CD4-positive, CD25-positive, alpha-beta regulatory T cell (primary cell): ENCODE data around the gene VIT. TPM values are rescaled to one million over a fixed set of nuclear protein-coding genes. Genes with fewer than 3 reads are reported as not detected.
A peak's percentile ranks its signal among the peaks of the same experiment; 100 is the strongest.

ENCODE experiments used
- ATAC-seq, 2 donors: fragments of 150-1000 bp; cut with Tn5 transposase; one replicate each; pipeline ENCODE4 v1.10.0; 2021; ENCODE audit warnings: low read depth in 2 of 2, moderate number of reproducible peaks in 2 of 2, moderate library complexity in 1 of 2
- DNase-seq, 3 donors: peaks; one replicate each; pipeline versions ENCODE4 v3.0.0 to v3.0.0-alpha.2; 2012 to 2022; ENCODE audit warnings: mixed read lengths in 1 of 3
- H3K27ac ChIP-seq: one replicate; pipeline ENCODE4 v1.7.0; 2013; ENCODE audit warnings: mild to moderate bottlenecking, low read length; ENCODE audit not compliant: insufficient read depth, poor library complexity, severe bottlenecking
- H3K27me3 ChIP-seq: one replicate; pipeline ENCODE4 v1.7.0; 2013; ENCODE audit warnings: low read length; ENCODE audit not compliant: control insufficient read depth, insufficient read depth
- H3K36me3 ChIP-seq: one replicate; pipeline ENCODE4 v1.7.0; 2013; ENCODE audit warnings: mild to moderate bottlenecking, low read length, moderate library complexity; ENCODE audit not compliant: control insufficient read depth, insufficient read depth
- H3K4me1 ChIP-seq: 2 replicates; pipeline ENCODE4 v1.7.0; 2013; ENCODE audit warnings: mild to moderate bottlenecking, low read length; ENCODE audit not compliant: insufficient read depth, control insufficient read depth, poor library complexity, severe bottlenecking
- H3K4me3 ChIP-seq: one replicate; pipeline ENCODE4 v1.7.0; 2013; ENCODE audit warnings: low read depth, mild to moderate bottlenecking, low read length, moderate library complexity
- H3K9me3 ChIP-seq, 2 experiments: 1 replicate in 1 of 2; 2 replicates in 1 of 2; pipeline ENCODE4 v1.7.0; 2013; ENCODE audit warnings: low read length in 2 of 2, mild to moderate bottlenecking in 1 of 2, moderate library complexity in 1 of 2; ENCODE audit not compliant: control insufficient read depth in 2 of 2
- H3K27ac Mint-ChIP-seq, 3 donors: one replicate each; pipeline ENCODE4 v1.8.0; 2020 to 2022; ENCODE audit warnings: mild to moderate bottlenecking in 3 of 3, mixed read lengths in 3 of 3, moderate library complexity in 2 of 3
- H3K27me3 Mint-ChIP-seq: one replicate; pipeline ENCODE4 v1.8.0; 2022; ENCODE audit warnings: mild to moderate bottlenecking, mixed read lengths
- H3K36me3 Mint-ChIP-seq: one replicate; pipeline ENCODE4 v1.8.0; 2020; ENCODE audit warnings: mixed read lengths
- H3K4me1 Mint-ChIP-seq, 4 donors: one replicate each; pipeline ENCODE4 v1.8.0; 2020 to 2022; ENCODE audit warnings: mixed read lengths in 4 of 4, mild to moderate bottlenecking in 1 of 4
- H3K4me3 Mint-ChIP-seq, 4 donors: one replicate each; pipeline ENCODE4 v1.8.0; 2020 to 2022; ENCODE audit warnings: mild to moderate bottlenecking in 4 of 4, mixed read lengths in 4 of 4, moderate library complexity in 3 of 4
- H3K9me3 Mint-ChIP-seq, 7 donors: one replicate each; pipeline ENCODE4 v1.8.0; 2020 to 2022; ENCODE audit warnings: mixed read lengths in 7 of 7, mild to moderate bottlenecking in 3 of 7, moderate library complexity in 2 of 7
- polyA plus RNA-seq, 4 donors: library from polyadenylated mRNA; unstranded; fragments of 300-500 nt; fragmentation: Illumina TruSeq; gene quantifications; one replicate each; pipeline ENCODE4 v1.2.3, GENCODE V29; 2021
- total RNA-seq: library from RNA; stranded (reverse); gene quantifications from one replicate; pipeline ENCODE4 v1.2.3, GENCODE V29; 2022

VIT gene
- total and polyA plus RNA-seq, 5 donors from 2014 or later, result not detected

DNA sequence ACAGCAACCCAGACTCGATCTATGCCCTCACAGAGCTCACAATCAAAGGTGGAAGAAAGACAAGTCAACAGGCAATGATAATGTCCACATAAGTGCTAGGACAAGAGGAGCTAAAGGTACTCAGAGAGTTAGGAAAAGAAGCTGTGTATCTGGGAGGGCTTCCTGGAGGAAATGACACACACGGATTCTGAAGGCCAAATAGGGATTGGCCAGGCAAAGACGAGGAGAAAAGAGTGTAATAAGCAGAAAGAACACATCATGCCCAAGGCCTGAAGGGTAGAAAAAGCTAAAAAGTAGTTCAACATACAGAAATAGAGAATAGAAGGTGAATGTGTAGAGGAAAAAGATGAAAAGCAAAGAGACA, 36.1 kb downstream of the VIT start:
- Histone ChIP-seq H3K9me3 (no peaks in the 10 kb centered on the region), H3K27me3 (no peaks in the 10 kb centered on the region), H3K4me3 (no peak overlapping the region), H3K27ac (no peak overlapping the region), H3K36me3 (no peaks in the 10 kb centered on the region), H3K4me1 (no peaks in the 10 kb centered on the region)
- DNase-seq, result no peak
- no peak for ATAC-seq
- Mint-ChIP-seq H3K4me3 (no peak overlapping the region), H3K27me3 (peaks cover 10% of the 10 kb centered on the region), H3K36me3 (no peaks in the 10 kb centered on the region), H3K27ac (no peak overlapping the region), H3K4me1 (no peaks in the 10 kb centered on the region), H3K9me3 (peaks cover 0 to 6% (median 0%) of the 10 kb centered on the region in 7 donors)

GRCh38 chr2:36733215-36733614, 36.7 kb downstream of the VIT start:
- no peaks in the 10 kb centered on the region for H3K36me3 Mint-ChIP-seq
- peaks cover 0 to 6% (median 0%) of the 10 kb centered on the region in 7 donors for H3K9me3 Mint-ChIP-seq
- Histone ChIP-seq H3K9me3 (no peaks in the 10 kb centered on the region), H3K36me3 (no peaks in the 10 kb centered on the region), H3K27me3 (no peaks in the 10 kb centered on the region), H3K4me1 (no peaks in the 10 kb centered on the region), H3K27ac (no peak overlapping the region), H3K4me3 (no peak overlapping the region)
- peaks cover 10% of the 10 kb centered on the region for H3K27me3 Mint-ChIP-seq
- ATAC-seq (no peak), DNase-seq (no peak)
- H3K4me3 Mint-ChIP-seq, result no peak overlapping the region
- no peaks in the 10 kb centered on the region for H3K4me1 Mint-ChIP-seq
- H3K27ac Mint-ChIP-seq, result peak overlapping the region in 1 of 3 donors; percentile 48

- Histone ChIP-seq H3K27me3 (peaks cover 2% of the 10 kb centered on the region), H3K4me1 (no peaks in the 10 kb centered on the region), H3K4me3 (no peak overlapping the region), H3K27ac (no peak overlapping the region), H3K36me3 (no peaks in the 10 kb centered on the region), H3K9me3 (no peaks in the 10 kb centered on the region)
- Mint-ChIP-seq H3K36me3 (no peaks in the 10 kb centered on the region), H3K27me3 (peaks cover 10% of the 10 kb centered on the region), H3K27ac (no peak overlapping the region), H3K4me1 (no peaks in the 10 kb centered on the region), H3K4me3 (no peak overlapping the region), H3K9me3 (peaks cover 0 to 6% (median 0%) of the 10 kb centered on the region in 7 donors)
- DNase-seq, result no peak
- no peak for ATAC-seq
These were observed 37.8 kb downstream of the VIT start for GRCh38 chr2:36734304-36734703.

DNA sequence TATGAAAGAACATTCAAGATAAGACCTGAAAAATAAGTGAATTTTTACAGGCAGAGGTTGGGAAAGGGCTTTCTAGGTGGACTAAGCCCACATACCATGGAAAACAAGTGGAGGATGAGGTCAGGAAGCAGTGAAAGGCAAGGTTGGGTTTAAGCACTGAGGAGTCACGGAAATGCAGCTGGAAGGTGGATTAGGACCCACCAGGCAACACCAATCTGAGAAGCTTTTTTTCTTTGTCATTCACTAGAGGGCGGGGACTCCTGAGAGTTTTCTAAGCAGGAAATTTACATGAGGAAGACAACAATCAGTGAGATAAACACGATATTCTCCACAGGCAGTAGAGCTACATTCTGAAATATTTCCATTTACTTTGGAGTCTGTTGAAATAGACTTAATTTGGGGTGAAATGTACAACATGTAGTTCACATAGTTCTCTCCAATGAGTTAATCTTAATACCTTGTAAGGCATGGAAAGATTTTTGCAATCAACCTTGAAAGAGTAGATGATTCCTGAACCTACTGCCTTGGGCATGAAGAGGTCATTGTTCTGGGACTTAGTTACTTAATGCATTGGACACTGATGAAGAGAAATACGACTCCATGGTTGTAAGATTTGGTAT, 40.7 kb downstream of the VIT start:
- H3K4me1 Mint-ChIP-seq, result peaks cover 0 to 3% (median 0%) of the 10 kb centered on the region in 4 donors
- ATAC-seq (no peak), DNase-seq (no peak)
- Histone ChIP-seq H3K27ac (no peak overlapping the region), H3K9me3 (no peaks in the 10 kb centered on the region), H3K36me3 (no peaks in the 10 kb centered on the region), H3K4me1 (no peaks in the 10 kb centered on the region), H3K4me3 (no peak overlapping the region), H3K27me3 (peaks cover 10% of the 10 kb centered on the region)
- no peaks in the 10 kb centered on the region for H3K36me3 Mint-ChIP-seq
- no peak overlapping the region for H3K27ac Mint-ChIP-seq
- peaks cover 0 to 4% (median 0%) of the 10 kb centered on the region in 7 donors for H3K9me3 Mint-ChIP-seq
- H3K27me3 Mint-ChIP-seq, result peaks cover 9% of the 10 kb centered on the region
- H3K4me3 Mint-ChIP-seq, result no peak overlapping the region

DNA sequence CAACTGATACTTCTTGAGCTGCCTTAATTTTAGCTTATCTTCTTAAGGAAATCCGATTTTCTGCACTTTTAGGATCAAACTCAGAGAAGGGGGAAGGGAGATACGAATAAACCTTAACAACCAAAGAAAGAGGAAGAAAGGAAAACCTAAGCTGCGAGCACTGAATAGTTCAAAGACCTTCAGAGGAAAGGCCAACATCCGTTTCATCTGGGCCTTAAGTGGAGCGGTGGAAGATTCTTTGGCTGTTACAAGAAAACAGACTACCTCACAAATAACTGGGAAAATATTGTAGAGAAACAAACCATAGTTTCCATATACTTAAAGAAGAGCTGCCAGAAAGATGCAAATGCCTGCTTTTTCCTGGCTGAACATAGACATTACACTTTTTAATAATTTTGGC, 43.6 kb downstream of the VIT start:
- no peak overlapping the region for H3K4me3 ChIP-seq
- Mint-ChIP-seq H3K36me3 (no peaks in the 10 kb centered on the region), H3K4me3 (no peak overlapping the region), H3K9me3 (peaks cover 0 to 6% (median 3%) of the 10 kb centered on the region in 7 donors), H3K4me1 (peaks cover 0 to 3% (median 0%) of the 10 kb centered on the region in 4 donors), H3K27me3 (peaks cover 21% of the 10 kb centered on the region), H3K27ac (no peak overlapping the region)
- no peaks in the 10 kb centered on the region for H3K36me3 ChIP-seq
- no peak for DNase-seq
- no peaks in the 10 kb centered on the region for H3K4me1 ChIP-seq
- no peak for ATAC-seq
- H3K9me3 ChIP-seq, result no peaks in the 10 kb centered on the region
- peaks cover 13% of the 10 kb centered on the region for H3K27me3 ChIP-seq
- no peak overlapping the region for H3K27ac ChIP-seq

DNA sequence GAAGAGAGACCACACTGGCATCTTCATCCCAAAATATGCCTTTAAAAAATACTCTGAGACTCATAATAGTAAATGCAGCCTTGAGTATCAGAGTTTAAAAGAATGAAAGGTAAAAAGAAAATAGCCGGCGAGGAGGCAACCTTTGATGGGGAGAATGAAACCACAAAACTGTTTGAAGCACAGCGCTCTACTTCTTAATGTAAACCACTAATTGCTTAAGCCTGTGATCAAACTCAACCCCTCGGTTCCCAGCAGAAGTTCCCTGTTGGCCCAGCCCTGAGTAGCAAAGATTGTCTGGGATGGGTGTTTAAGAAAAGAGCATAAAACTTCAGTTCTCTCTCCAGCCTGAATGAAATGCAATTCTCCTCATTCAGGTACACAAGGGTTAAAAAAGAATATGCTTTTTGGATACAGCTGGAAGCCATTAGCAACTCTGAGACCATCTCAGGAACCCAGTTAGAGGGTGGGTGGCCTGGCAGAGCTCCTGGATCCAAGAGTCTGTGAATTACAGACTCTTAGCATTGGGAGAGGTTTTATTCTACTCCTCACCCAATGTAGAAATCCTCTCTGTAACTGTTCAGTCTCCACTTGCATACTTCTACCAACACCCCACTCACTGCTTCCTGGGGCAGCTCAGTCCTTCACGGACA, 44.8 kb downstream of the VIT start:
- Histone ChIP-seq H3K9me3 (no peaks in the 10 kb centered on the region), H3K4me3 (no peak overlapping the region), H3K27me3 (peaks cover 13% of the 10 kb centered on the region), H3K4me1 (no peaks in the 10 kb centered on the region), H3K36me3 (no peaks in the 10 kb centered on the region), H3K27ac (no peak overlapping the region)
- DNase-seq (peak in 1 of 3 donors; percentile 2), ATAC-seq (no peak)
- H3K9me3 Mint-ChIP-seq, result peaks cover 0 to 6% (median 3%) of the 10 kb centered on the region in 7 donors
- peaks cover 0 to 3% (median 0%) of the 10 kb centered on the region in 4 donors for H3K4me1 Mint-ChIP-seq
- H3K36me3 Mint-ChIP-seq, result no peaks in the 10 kb centered on the region
- H3K4me3 Mint-ChIP-seq, result no peak overlapping the region
- H3K27ac Mint-ChIP-seq, result no peak overlapping the region
- H3K27me3 Mint-ChIP-seq, result peaks cover 31% of the 10 kb centered on the region

DNA sequence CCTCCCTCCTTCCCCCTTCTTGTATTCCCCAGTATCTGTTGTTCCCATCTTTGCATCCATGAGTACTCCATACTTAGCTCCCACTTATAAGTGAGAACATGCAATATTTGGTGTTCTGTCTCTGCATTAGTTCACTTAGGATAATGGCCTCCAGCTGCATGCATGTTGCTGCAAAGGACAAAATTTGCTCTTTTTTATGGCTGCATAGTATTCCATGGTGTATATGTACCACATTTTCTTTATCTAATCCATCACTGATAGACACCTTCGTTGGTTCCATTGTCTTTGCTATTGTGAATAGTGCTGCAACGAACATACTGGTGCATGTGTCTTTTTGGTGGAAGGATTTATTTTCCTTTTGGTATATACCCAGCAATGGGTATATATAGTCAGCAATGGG, 47.4 kb downstream of the VIT start:
- no peak for ATAC-seq
- Mint-ChIP-seq H3K27ac (peak overlapping the region in 1 of 3 donors; percentile 77), H3K27me3 (peaks cover 46% of the 10 kb centered on the region), H3K9me3 (peaks cover 0 to 10% (median 3%) of the 10 kb centered on the region in 7 donors), H3K4me1 (peaks cover 0 to 3% (median 0%) of the 10 kb centered on the region in 4 donors), H3K36me3 (no peaks in the 10 kb centered on the region), H3K4me3 (no peak overlapping the region)
- H3K27me3 ChIP-seq, result peaks cover 14% of the 10 kb centered on the region
- H3K4me3 ChIP-seq, result no peak overlapping the region
- no peak for DNase-seq
- H3K27ac ChIP-seq, result no peak overlapping the region
- H3K4me1 ChIP-seq, result no peaks in the 10 kb centered on the region
- no peaks in the 10 kb centered on the region for H3K9me3 ChIP-seq
- H3K36me3 ChIP-seq, result no peaks in the 10 kb centered on the region

DNA sequence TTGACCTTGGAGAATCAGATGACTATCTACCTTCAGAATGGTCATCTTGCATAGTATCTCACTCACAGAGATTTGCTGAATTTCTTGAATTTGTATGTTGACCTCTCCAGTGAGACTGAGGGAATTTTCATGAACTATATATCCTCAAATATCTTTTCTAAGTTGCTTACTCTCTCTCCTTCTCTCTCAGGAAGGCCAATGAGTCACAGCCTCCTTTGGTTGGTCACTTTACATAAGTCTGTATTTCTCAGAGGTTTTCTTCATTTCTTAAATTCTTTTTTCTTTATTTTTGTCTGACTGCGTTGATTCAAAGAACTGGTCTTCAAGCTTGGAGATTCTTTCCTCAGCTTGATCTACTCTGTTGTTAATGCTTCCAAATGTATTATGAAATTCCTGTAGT, 51.7 kb downstream of the VIT start:
- no peaks in the 10 kb centered on the region for H3K9me3 ChIP-seq

More for the DNA sequence above, 51.7 kb downstream of the VIT start:
- peaks cover 5% of the 10 kb centered on the region for H3K27me3 ChIP-seq
- H3K27ac ChIP-seq, result no peak overlapping the region
- no peaks in the 10 kb centered on the region for H3K36me3 Mint-ChIP-seq
- ATAC-seq (no peak), DNase-seq (no peak)
- H3K9me3 Mint-ChIP-seq, result peaks cover 0 to 10% (median 3%) of the 10 kb centered on the region in 7 donors
- H3K27me3 Mint-ChIP-seq, result peaks cover 56% of the 10 kb centered on the region
- H3K4me3 ChIP-seq, result no peak overlapping the region
- H3K27ac Mint-ChIP-seq, result no peak overlapping the region
- H3K4me1 Mint-ChIP-seq, result no peaks in the 10 kb centered on the region
- H3K4me1 ChIP-seq, result no peaks in the 10 kb centered on the region
- no peaks in the 10 kb centered on the region for H3K36me3 ChIP-seq
- no peak overlapping the region for H3K4me3 Mint-ChIP-seq
